HG03139 (cell line): ENCODE measurements around the gene FRMPD3.

Source experiments
- ATAC-seq: cut with Tn5 transposase; IDR thresholded peaks from one replicate; pipeline ENCODE4 v1.9.1; 2021; ENCODE audit not compliant: unreplicated experiment

FRMPD3 gene

GRCh38 chrX:107477406-107477805 lies 28.0 kb downstream of the FRMPD3 start:
- ATAC-seq: no peak

- no peak for ATAC-seq
Measured at GRCh38 chrX:107480272-107480671, 30.8 kb downstream of the FRMPD3 start.

- ATAC-seq: no peak
Measured at GRCh38 chrX:107482046-107482445, 32.6 kb downstream of the FRMPD3 start.

- no peak for ATAC-seq
Measured at GRCh38 chrX:107484002-107484726, 34.7 kb downstream of the FRMPD3 start.

- no peak for ATAC-seq
Measured at GRCh38 chrX:107485013-107485412, 35.6 kb downstream of the FRMPD3 start.

GRCh38 chrX:107493141-107493540 lies 43.7 kb downstream of the FRMPD3 start:
- ATAC-seq: no peak

- ATAC-seq: no peak
Measured at GRCh38 chrX:107496786-107497185, 47.3 kb downstream of the FRMPD3 start.
